GM12801 (cell line): Measurements from ENCODE around the gene LRCH1.

Experiments used
- CTCF ChIP-seq: IDR thresholded peaks from one replicate; pipeline ENCODE4 v1.5.1; 2011; ENCODE audit warnings: control low read depth; ENCODE audit not compliant: insufficient read length; ENCODE audit errors: extremely low read depth

Gene LRCH1

DNA sequence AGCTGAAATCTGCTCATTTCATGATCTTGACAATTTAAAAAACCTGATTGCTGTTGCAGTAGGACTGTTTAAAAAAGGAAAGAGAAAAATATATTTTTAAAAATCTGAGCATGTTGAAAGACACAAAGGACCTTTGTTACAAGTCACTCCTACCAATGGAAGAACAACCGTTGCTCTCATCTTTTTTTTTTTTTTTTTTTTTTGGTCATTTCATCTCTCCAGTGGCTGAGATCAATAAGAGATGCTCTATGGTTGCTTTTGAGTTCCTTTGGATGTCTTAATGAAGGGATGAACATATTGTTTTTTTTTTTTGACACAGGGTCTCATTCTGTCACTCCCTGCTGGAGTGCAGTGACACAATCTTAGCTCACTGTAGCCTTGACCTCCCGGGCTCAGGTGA, 29.2 kb downstream of the LRCH1 start:
- no peak for TF ChIP-seq CTCF

- TF ChIP-seq CTCF: no peak
Observed at GRCh38 chr13:46586751-46587514, 34.0 kb downstream of the LRCH1 start.

GRCh38 chr13:46587807-46588418, 34.9 kb downstream of the LRCH1 start:
- no peak for TF ChIP-seq CTCF

- TF ChIP-seq CTCF: no peak
Observed at GRCh38 chr13:46592385-46592784, 39.4 kb downstream of the LRCH1 start.

DNA sequence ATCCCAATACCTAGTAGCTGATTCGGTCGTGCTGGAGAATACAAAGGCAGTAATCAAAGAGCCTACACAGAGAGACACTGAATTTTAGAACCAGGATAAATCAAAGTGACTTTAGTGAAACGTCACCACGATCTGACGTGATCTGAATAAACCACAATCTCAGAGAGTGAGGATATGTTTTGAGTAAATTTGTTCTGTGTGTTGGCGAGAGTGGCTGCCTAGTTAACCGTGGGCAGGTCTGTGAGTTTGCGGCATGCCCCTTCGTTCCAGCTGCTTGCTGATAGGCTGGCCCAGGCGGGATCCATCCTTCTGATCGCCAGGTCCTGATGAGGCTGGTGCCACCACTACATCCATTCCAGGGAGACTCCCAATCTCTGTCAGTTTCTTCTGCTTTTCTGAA, 40.4 kb downstream of the LRCH1 start:
- TF ChIP-seq CTCF: no peak

DNA sequence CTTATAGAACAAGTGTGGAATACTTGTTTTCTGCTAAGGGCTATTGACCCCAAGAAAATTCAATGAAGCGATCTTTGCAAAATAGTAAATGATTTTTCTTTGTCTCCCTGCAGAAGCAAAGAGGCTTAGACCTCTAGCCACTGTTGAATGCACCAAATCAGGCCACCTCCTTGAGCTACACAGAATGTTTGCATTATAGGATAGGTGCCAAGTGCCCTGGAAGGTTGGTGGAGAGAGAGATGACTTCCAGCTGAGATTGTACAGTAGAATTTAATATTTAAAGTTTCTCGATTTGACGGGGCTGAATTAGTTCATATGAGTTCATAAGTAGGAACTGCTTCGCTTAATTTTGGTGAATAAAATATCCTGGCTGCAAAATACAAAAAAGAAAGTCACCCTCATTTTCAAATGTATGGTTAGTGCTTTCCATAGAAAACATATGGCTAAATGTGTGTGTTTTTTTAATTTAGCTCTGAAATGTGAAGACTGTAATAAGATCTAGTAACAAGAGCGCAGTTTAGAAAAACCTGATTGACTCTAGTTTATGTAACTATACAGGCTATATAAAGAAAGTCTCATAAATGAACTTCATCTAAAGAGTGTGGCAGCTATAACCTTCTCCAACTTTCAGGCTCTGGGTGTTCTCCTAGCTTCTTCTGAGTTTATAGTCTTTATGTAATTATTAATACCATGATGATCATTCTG, 41.6 kb downstream of the LRCH1 start:
- no peak for TF ChIP-seq CTCF

- TF ChIP-seq CTCF: no peak
Observed at GRCh38 chr13:46595136-46595884, 42.3 kb downstream of the LRCH1 start.
